H9 (cell line): ENCODE measurements around the gene CCDC63. TPM values are rescaled to one million over a fixed set of nuclear protein-coding genes. Genes with fewer than 3 reads are reported as not detected.

ENCODE experiments used
- DNase-seq: peaks from one replicate; pipeline ENCODE4 v3.0.0-alpha.2; 2017
- H2AFZ ChIP-seq: one replicate; pipeline ENCODE4 v1.6.1; 2013; ENCODE audit warnings: mild to moderate bottlenecking, low read length, control low read depth, moderate library complexity
- H2AK5ac ChIP-seq: 2 replicates; pipeline ENCODE4 v1.6.1; 2013; ENCODE audit warnings: low read length, control low read depth, mixed read lengths; ENCODE audit not compliant: insufficient read length
- H2BK120ac ChIP-seq: one replicate; pipeline ENCODE4 v1.6.1; 2013; ENCODE audit warnings: low read depth, mild to moderate bottlenecking, low read length, control low read depth, inconsistent platforms; ENCODE audit not compliant: poor library complexity, severe bottlenecking
- H2BK12ac ChIP-seq: 2 replicates; pipeline ENCODE4 v1.6.1; 2013; ENCODE audit warnings: low read length, control low read depth, mixed read lengths, low read depth; ENCODE audit not compliant: insufficient read length
- H2BK15ac ChIP-seq: 2 replicates; pipeline ENCODE4 v1.6.1; 2013; ENCODE audit warnings: low read depth, low read length, control low read depth
- H2BK20ac ChIP-seq: one replicate; pipeline ENCODE4 v1.6.1; 2013; ENCODE audit warnings: low read depth, mild to moderate bottlenecking, low read length, control low read depth, inconsistent platforms; ENCODE audit not compliant: poor library complexity, severe bottlenecking
- H2BK5ac ChIP-seq: 2 replicates; pipeline ENCODE4 v1.6.1; 2013; ENCODE audit warnings: low read length, control low read depth, mixed read lengths; ENCODE audit not compliant: insufficient read length
- H3K14ac ChIP-seq: 2 replicates; pipeline ENCODE4 v1.6.1; 2013; ENCODE audit warnings: low read length, control low read depth; ENCODE audit not compliant: insufficient read depth
- H3K18ac ChIP-seq: 2 replicates; pipeline ENCODE4 v1.6.1; 2013; ENCODE audit warnings: low read depth, mild to moderate bottlenecking, mixed read lengths, low read length, control low read depth; ENCODE audit not compliant: insufficient read length
- H3K23ac ChIP-seq: 2 replicates; pipeline ENCODE4 v1.6.1; 2013; ENCODE audit warnings: low read length, control low read depth, mixed read lengths, low read depth; ENCODE audit not compliant: insufficient read length
- H3K23me2 ChIP-seq: 2 replicates; pipeline ENCODE4 v1.6.1; 2013; ENCODE audit warnings: low read depth, mild to moderate bottlenecking, mixed read lengths, low read length, control low read depth; ENCODE audit not compliant: insufficient read length, poor library complexity, severe bottlenecking
- H3K27ac ChIP-seq: 2 replicates; pipeline ENCODE4 v1.5.1; 2013; ENCODE audit warnings: low read length, control low read depth, mixed read lengths, low read depth; ENCODE audit not compliant: insufficient read length
- H3K27me3 ChIP-seq: 2 replicates; pipeline ENCODE4 v1.6.1; 2013; ENCODE audit warnings: low read length, control low read depth, inconsistent platforms; ENCODE audit not compliant: insufficient read depth
- H3K4ac ChIP-seq: 2 replicates; pipeline ENCODE4 v1.6.1; 2013; ENCODE audit warnings: low read depth, mild to moderate bottlenecking, control low read depth, inconsistent platforms, low read length, moderate library complexity
- H3K4me1 ChIP-seq: 2 replicates; pipeline ENCODE4 v1.6.1; 2013; ENCODE audit warnings: low read length, control low read depth, inconsistent platforms; ENCODE audit not compliant: insufficient read depth
- H3K4me2 ChIP-seq: 2 replicates; pipeline ENCODE4 v1.6.1; 2013; ENCODE audit warnings: low read length, control low read depth, mixed read lengths; ENCODE audit not compliant: insufficient read length, insufficient read depth
- H3K56ac ChIP-seq: 2 replicates; pipeline ENCODE4 v1.6.1; 2013; ENCODE audit warnings: low read depth, mild to moderate bottlenecking, mixed read lengths, low read length, control low read depth; ENCODE audit not compliant: insufficient read length
- H3K79me1 ChIP-seq: 2 replicates; pipeline ENCODE4 v1.6.1; 2013; ENCODE audit warnings: low read depth, mild to moderate bottlenecking, moderate library complexity, low read length, control low read depth, inconsistent platforms; ENCODE audit not compliant: insufficient read depth, poor library complexity, severe bottlenecking
- H3K79me2 ChIP-seq: 2 replicates; pipeline ENCODE4 v1.6.1; 2013; ENCODE audit warnings: low read length, control low read depth, inconsistent platforms; ENCODE audit not compliant: insufficient read depth
- H3K9ac ChIP-seq: 2 replicates; pipeline ENCODE4 v1.6.1; 2013; ENCODE audit warnings: low read length, control low read depth, mixed read lengths; ENCODE audit not compliant: insufficient read length; ENCODE audit errors: extremely low read depth
- H3K9me3 ChIP-seq: one replicate; pipeline ENCODE4 v1.6.1; 2013; ENCODE audit warnings: low read depth, low read length, inconsistent platforms; ENCODE audit not compliant: control insufficient read depth
- H3T11ph ChIP-seq: one replicate; pipeline ENCODE4 v1.6.1; 2013; ENCODE audit warnings: mild to moderate bottlenecking, low read length, control low read depth, inconsistent platforms
- H4K20me1 ChIP-seq: one replicate; pipeline ENCODE4 v1.6.1; 2013; ENCODE audit not compliant: control insufficient read depth, insufficient read length, insufficient read depth
- H4K5ac ChIP-seq: 2 replicates; pipeline ENCODE4 v1.6.1; 2013; ENCODE audit warnings: low read depth, mild to moderate bottlenecking, mixed read lengths, low read length, control low read depth; ENCODE audit not compliant: insufficient read length
- H4K8ac ChIP-seq: replicated peaks from 2 replicates; pipeline ENCODE4 v1.6.1; 2013; ENCODE audit warnings: low read length, control low read depth, mixed read lengths, low read depth; ENCODE audit not compliant: insufficient read length
- H4K91ac ChIP-seq: 2 replicates; pipeline ENCODE4 v1.6.1; 2013; ENCODE audit warnings: low read depth, mild to moderate bottlenecking, moderate library complexity, mixed read lengths, low read length, control low read depth; ENCODE audit not compliant: insufficient read length
- H3K27ac Mint-ChIP-seq, 3 experiments: 2 replicates in 2 of 3; 3 replicates in 1 of 3; pipeline ENCODE4 v1.8.0; 2020 to 2021; ENCODE audit warnings: mixed read lengths in 3 of 3, mild to moderate bottlenecking in 1 of 3, moderate library complexity in 1 of 3
- H3K27me3 Mint-ChIP-seq: 2 replicates; pipeline ENCODE4 v1.8.0; 2021; ENCODE audit warnings: low read depth, mild to moderate bottlenecking, moderate library complexity, mixed read lengths
- H3K36me3 Mint-ChIP-seq, 3 experiments: 2 replicates in 2 of 3; 3 replicates in 1 of 3; pipeline ENCODE4 v1.8.0; 2020 to 2021; ENCODE audit warnings: low read depth in 3 of 3, mixed read lengths in 3 of 3; ENCODE audit not compliant: insufficient read depth in 1 of 3
- H3K4me1 Mint-ChIP-seq, 2 experiments: 2 replicates each; pipeline ENCODE4 v1.8.0; 2020; ENCODE audit warnings: mixed read lengths in 2 of 2
- H3K4me3 Mint-ChIP-seq, 2 experiments: 2 replicates in 1 of 2; 3 replicates in 1 of 2; pipeline ENCODE4 v1.8.0; 2020 to 2021; ENCODE audit warnings: mild to moderate bottlenecking in 2 of 2, mixed read lengths in 2 of 2, moderate library complexity in 1 of 2
- H3K9me3 Mint-ChIP-seq, 2 experiments: 2 replicates in 1 of 2; 3 replicates in 1 of 2; pipeline ENCODE4 v1.8.0; 2020; ENCODE audit warnings: mild to moderate bottlenecking in 2 of 2, mixed read lengths in 2 of 2, moderate library complexity in 1 of 2
- CTCF ChIP-seq: fragments of 200-600 bp; sonication (generic); conservative IDR thresholded peaks from 3 replicates; pipeline ENCODE4 v1.8.0; 2021; ENCODE audit warnings: antibody characterized with exemption, mild to moderate bottlenecking
- WGBS: extraction: QIAGEN DNeasy Blood & Tissue Kit; methylation state at CpG from one replicate; pipeline ENCODE4 v1.1.7; 2013; ENCODE audit warnings: missing lambda C conversion rate, low lambda C conversion rate, mixed read lengths; ENCODE audit not compliant: insufficient read length; ENCODE audit errors: extremely low coverage; 5-methylcytosine and 5-hydroxymethylcytosine counted together
- total RNA-seq: library from RNA; stranded (reverse); gene quantifications from 2 replicates; pipeline ENCODE4 v1.2.1, GENCODE V29; 2021

CCDC63 gene
- total RNA-seq, 1 experiment from 2014 or later = 0.77 TPM

GRCh38 chr12:110920324-110920910 is 73.6 kb downstream of the CCDC63 start, which contains the start of gene MYL2:
MYL2 (minus strand) TSS chr12:110920579; CDS start chr12:110920529, 50 bp downstream.
- H4K5ac ChIP-seq = no peak within 1 kb of the TSS
- Mint-ChIP-seq H3K36me3 (0 out of 7 replicates have a peak, but pooled peaks cover 0 to 4% (median 0%) of the 10 kb centered on the region in 3 experiments), H3K4me1 (peaks cover 51 to 56% of the 10 kb centered on the region in 2 experiments), H3K9me3 (no peaks in the 10 kb centered on the region; a peak in 2 of 5 replicates), H3K27ac (peak within 1 kb of the TSS in 1 of 3 experiments; percentile 87; a peak in 2 of 7 replicates), H3K27me3 (no peaks in the 10 kb centered on the region; the same call in 1 of the 2 replicates), H3K4me3 (no peak within 1 kb of the TSS)
- H2BK20ac ChIP-seq = no peak within 1 kb of the TSS
- H2BK12ac ChIP-seq = no peak within 1 kb of the TSS
- DNase-seq = no peak
- H3K14ac ChIP-seq = no peak within 1 kb of the TSS
- H3K23me2 ChIP-seq = no peaks in the 10 kb centered on the region
- H3K79me2 ChIP-seq = no peaks in the 10 kb centered on the region
- H2BK120ac ChIP-seq = no peak within 1 kb of the TSS
- H3K79me1 ChIP-seq = no peaks in the 10 kb centered on the region
- no peak within 1 kb of the TSS for H3K27ac ChIP-seq
- H3K23ac ChIP-seq = no peak within 1 kb of the TSS
- no peaks in the 10 kb centered on the region for H3K9me3 ChIP-seq
- H2BK15ac ChIP-seq = no peak within 1 kb of the TSS
- no peaks in the 10 kb centered on the region for H3K27me3 ChIP-seq
- H3K4ac ChIP-seq = no peak within 1 kb of the TSS
- no peak within 1 kb of the TSS for H3K18ac ChIP-seq
- no peak within 1 kb of the TSS for H2BK5ac ChIP-seq
- peaks cover 3% of the 10 kb centered on the region; the same call in 1 of the 2 replicates for H3K4me1 ChIP-seq
- H3K56ac ChIP-seq = no peak within 1 kb of the TSS
- H3T11ph ChIP-seq = no peak within 1 kb of the TSS
- no peak within 1 kb of the TSS for H2AFZ ChIP-seq
- H3K9ac ChIP-seq = no peak within 1 kb of the TSS
- H4K8ac ChIP-seq = no peak within 1 kb of the TSS
- WGBS = no CpG with 5 or more reads among the region's 22 CpGs
- H2AK5ac ChIP-seq = no peak within 1 kb of the TSS
- H4K91ac ChIP-seq = no peak within 1 kb of the TSS
- no peak within 1 kb of the TSS for H3K4me2 ChIP-seq
- H4K20me1 ChIP-seq = no peaks in the 10 kb centered on the region
- TF ChIP-seq CTCF = no peak
